HepG2 (cell line): ENCODE data around the gene MTM1. TPM values are rescaled to one million over a fixed set of nuclear protein-coding genes. Genes with fewer than 3 reads are reported as not detected.
A peak's percentile ranks its signal among the peaks of the same experiment; 100 is the strongest.

Experiments used
- ATAC-seq: fragments of 200-7000 bp; cut with Tn5 transposase; 3 replicates; pipeline ENCODE4 v1.9.1; 2020; ENCODE audit warnings: mild to moderate bottlenecking, moderate library complexity
- BruUV-seq: library from RNA; stranded (reverse); fragments of 400-500 nt; replicated peaks from 2 replicates; lab custom pipeline; 2021; lab: Mats Ljungman, UMichigan
- CTCF ChIA-PET: fragments of 300-600 bp; formaldehyde crosslinking; extraction: SDS; loops from one replicate; lab custom pipeline; 2021; ENCODE audit warnings: low total read pairs, inconsistent platforms, low intra/inter-chr PET ratio; lab: Yijun Ruan, JAX
- POLR2A ChIA-PET: fragments of 350-600 bp; sonication (Branson Sonifier 250); formaldehyde crosslinking; loops from one replicate; lab custom pipeline; 2020; ENCODE audit warnings: antibody characterized with exemption, inconsistent platforms; lab: Yijun Ruan, JAX
- DNase-seq: peaks from one replicate; pipeline ENCODE4 v3.0.0-alpha.2; 2015; ENCODE audit warnings: low spot score
- FAIRE-seq: peaks from 3 replicates; lab custom pipeline; 2011; peaks lifted over from hg19 to GRCh38; lab: Jason Lieb, UNC
- H2AFZ ChIP-seq: one replicate; pipeline ENCODE4 v1.6.1; 2011; ENCODE audit warnings: low read length, inconsistent platforms
- H3K27ac ChIP-seq: fragments of 300-600 bp; 3 replicates; pipeline ENCODE4 v1.8.0; 2011; ENCODE audit warnings: mixed run types, mild to moderate bottlenecking, mixed read lengths, low read length, inconsistent platforms; ENCODE audit not compliant: insufficient read depth; ENCODE audit errors: extremely low read length
- H3K27me3 ChIP-seq, 2 experiments: fragments of 200-600 bp in 1 of 2; 2 replicates in 1 of 2; 3 replicates in 1 of 2; pipeline versions ENCODE4 v1.6.0 to v1.8.0; 2011; ENCODE audit warnings: low read length in 2 of 2, mild to moderate bottlenecking in 2 of 2, moderate library complexity in 2 of 2, inconsistent platforms in 1 of 2; ENCODE audit not compliant: insufficient read depth in 2 of 2, control insufficient read depth in 1 of 2
- H3K36me3 ChIP-seq, 2 experiments: fragments of 200-600 bp in 1 of 2; replicated peaks in 1 of 2; 2 replicates in 1 of 2; 3 replicates in 1 of 2; pipeline versions ENCODE4 v1.5.1 to v1.8.0; 2011; ENCODE audit warnings: low read length in 2 of 2, inconsistent platforms in 1 of 2; ENCODE audit not compliant: insufficient read depth in 2 of 2, control insufficient read depth in 1 of 2
- H3K4me1 ChIP-seq: 2 replicates; pipeline ENCODE4 v1.5.1; 2012; ENCODE audit warnings: low read length, inconsistent platforms; ENCODE audit not compliant: insufficient read depth
- H3K4me2 ChIP-seq: 2 replicates; pipeline ENCODE4 v1.6.0; 2011; ENCODE audit warnings: low read depth, low read length, inconsistent platforms
- H3K4me3 ChIP-seq, 3 experiments: fragments of 200-600 bp in 1 of 3; sonication (generic), shearing (Covaris generic) in 1 of 3; replicated peaks in 1 of 3; 2 replicates each; pipeline ENCODE4 v1.5.1; 2011 to 2016; ENCODE audit warnings: low read length in 3 of 3, inconsistent platforms in 2 of 3, low read depth in 2 of 3, mild to moderate bottlenecking in 2 of 3, control low read depth in 1 of 3, mixed read lengths in 1 of 3; ENCODE audit not compliant: insufficient read depth in 1 of 3
- H3K79me2 ChIP-seq: one replicate; pipeline ENCODE4 v1.6.1; 2011; ENCODE audit warnings: low read length, inconsistent platforms; ENCODE audit not compliant: insufficient read depth
- H3K9ac ChIP-seq: 2 replicates; pipeline ENCODE4 v1.6.0; 2011; ENCODE audit warnings: mild to moderate bottlenecking, low read depth, low read length, inconsistent platforms; ENCODE audit not compliant: insufficient read depth
- H3K9me3 ChIP-seq: 2 replicates; pipeline ENCODE4 v1.5.1; 2012; ENCODE audit warnings: mild to moderate bottlenecking, low read length
- H4K20me1 ChIP-seq: 2 replicates; pipeline ENCODE4 v1.6.0; 2011; ENCODE audit warnings: inconsistent platforms, mild to moderate bottlenecking, low read length, moderate library complexity; ENCODE audit not compliant: insufficient read depth
- ARHGAP35 ChIP-seq: sonication (generic); formaldehyde crosslinking; IDR thresholded peaks from 2 replicates; pipeline ENCODE4 v1.9.0; 2022; ENCODE audit warnings: mild to moderate bottlenecking, inconsistent platforms, moderate library complexity, missing genetic modification reagents, borderline replicate concordance
- CSRNP1 ChIP-seq: sonication (generic); formaldehyde crosslinking; IDR thresholded peaks from 2 replicates; pipeline ENCODE4 v1.8.1; 2023; ENCODE audit warnings: mild to moderate bottlenecking, missing genetic modification reagents
- GATA4 ChIP-seq: sonication (generic); IDR thresholded peaks from 2 replicates; pipeline ENCODE4 v1.6.1; 2016; ENCODE audit warnings: antibody characterized with exemption, low read depth, borderline replicate concordance
- KDM1A ChIP-seq: IDR thresholded peaks from 2 replicates; pipeline ENCODE4 v1.6.1; 2016; ENCODE audit warnings: missing compliant biosample characterization
- PRMT3 ChIP-seq: sonication (generic); formaldehyde crosslinking; IDR thresholded peaks from 2 replicates; pipeline ENCODE4 v1.8.1; 2022; ENCODE audit warnings: low read depth, mild to moderate bottlenecking, moderate library complexity, missing genetic modification reagents, borderline replicate concordance
- ZBTB21 ChIP-seq: sonication (generic); formaldehyde crosslinking; IDR thresholded peaks from 2 replicates; pipeline ENCODE4 v1.4.0; 2020; ENCODE audit warnings: missing genetic modification reagents
- ZFP36 ChIP-seq: fragments of 150-350 bp; IDR thresholded peaks from 2 replicates; pipeline ENCODE4 v1.6.1; 2018; ENCODE audit warnings: borderline replicate concordance, low read length, low read depth; ENCODE audit not compliant: partially characterized antibody
- ZNF124 ChIP-seq: sonication (generic); formaldehyde crosslinking; IDR thresholded peaks from 2 replicates; pipeline ENCODE4 v1.4.0; 2020; ENCODE audit warnings: missing genetic modification reagents
- ZNF282 ChIP-seq: fragments of 450-650 bp; IDR thresholded peaks from 2 replicates; pipeline ENCODE4 v1.6.1; 2018; ENCODE audit not compliant: partially characterized antibody
- WGBS: methylation state at CpG from one replicate; pipeline ENCODE4 v1.1.6; 2017; ENCODE audit warnings: low lambda C conversion rate; 5-methylcytosine and 5-hydroxymethylcytosine counted together
- in situ Hi-C: cut with HindIII; loops from 2 replicates; pipeline ENCODE4 v1.10.0; 2017; ENCODE audit warnings: low pct_unique_long_range_greater_than_20kb; ENCODE audit not compliant: extremely low pct_ligation_motif_present
- intact Hi-C: fragments of 100-400 bp; cut with micrococcal nuclease; formaldehyde crosslinking; loops from one replicate; pipeline ENCODE4 v1.10.0; 2022; ENCODE audit not compliant: unreplicated experiment
- polyA plus RNA-seq, 8 experiments: library from polyadenylated mRNA; depleted of rRNA in 3 of 8; stranded (reverse) in 7 of 8; unstranded in 1 of 8; fragments of >200 nt; fragmentation: Illumina TruSeq in 4 of 8; extraction: Trizol in 4 of 8; gene quantifications; 2 replicates each; pipeline versions ENCODE4 v1.2.1 to v1.2.3, GENCODE V29; 2011 to 2016; ENCODE audit warnings: low read depth in 4 of 8, missing spikeins in 1 of 8, mixed read lengths in 1 of 8; ENCODE audit not compliant: insufficient read depth in 1 of 8
- total RNA-seq, 5 experiments: library from RNA; depleted of rRNA; stranded (reverse); fragments of >200 nt; fragmentation: Illumina TruSeq; extraction: Trizol; gene quantifications; 2 replicates each; pipeline ENCODE4 v1.2.3, GENCODE V29; 2016; ENCODE audit warnings: low read depth in 1 of 5

MTM1 gene
- total and polyA plus RNA-seq, 2 of the 13 experiments (the other 11 are each of a cell fraction or from before 2014, with no cell fraction given): 12.0 to 15.2 TPM

GRCh38 chrX:150605603-150606002 is 37.2 kb downstream of the MTM1 start:
- Histone ChIP-seq H3K79me2 (no peaks in the 10 kb centered on the region), H3K9ac (no peak overlapping the region), H2AFZ (no peak overlapping the region), H3K4me3 (no peak overlapping the region), H3K36me3 (peaks cover 0 to 22% of the 10 kb centered on the region in 2 experiments; a peak in 3 of 5 replicates), H3K4me2 (no peak overlapping the region), H3K9me3 (no peaks in the 10 kb centered on the region), H3K27ac (no peak overlapping the region), H3K27me3 (no peaks in the 10 kb centered on the region), H3K4me1 (peaks cover 15% of the 10 kb centered on the region), H4K20me1 (no peaks in the 10 kb centered on the region)
- intact Hi-C loops (no loop called here), in situ Hi-C loops (no loop called here)
- TF ChIP-seq CSRNP1 (CRISPR knock-in tag): no peak
- no peak for TF ChIP-seq ZFP36
- TF ChIP-seq ZNF124 (CRISPR knock-in tag): no peak
- no peak for TF ChIP-seq KDM1A (CRISPR knock-in tag)
- TF ChIP-seq PRMT3: no peak
- TF ChIP-seq ZNF282: no peak
- no peak for TF ChIP-seq ZBTB21 (CRISPR knock-in tag)
- no peak for TF ChIP-seq ARHGAP35 (CRISPR knock-in tag)
- TF ChIP-seq GATA4: no peak
- 61% methylated on average over 2 of the region's 2 CpGs for WGBS
- CTCF ChIA-PET: no interaction called here
- BruUV-seq: no TSS peak
- POLR2A ChIA-PET: no interaction called here
- ATAC-seq (no peak), DNase-seq (peak; percentile 8), FAIRE-seq (no peak)
